SU-DHL-6 (cell line): ENCODE data around the gene REXO4.

Source experiments
- H2AFZ ChIP-seq: fragments of 200-600 bp; sonication (generic); 2 replicates; pipeline ENCODE4 v1.6.1; 2014; ENCODE audit warnings: low read depth, mild to moderate bottlenecking, moderate library complexity, mixed read lengths, antibody characterized with exemption, low read length; ENCODE audit not compliant: severe bottlenecking
- H3F3A ChIP-seq: fragments of 200-600 bp; shearing (Covaris generic); 2 replicates; pipeline ENCODE4 v1.6.0; 2016; ENCODE audit warnings: antibody characterized with exemption, mild to moderate bottlenecking; ENCODE audit not compliant: insufficient read depth
- H3K27ac ChIP-seq: fragments of 200-600 bp; sonication (generic); 2 replicates; pipeline ENCODE4 v1.5.1; 2016; ENCODE audit warnings: low read depth, mild to moderate bottlenecking, low read length, moderate library complexity, mixed read lengths
- H3K27me3 ChIP-seq: fragments of 200-600 bp; sonication (generic), shearing (Covaris generic); 2 replicates; pipeline ENCODE4 v1.6.0; 2014; ENCODE audit warnings: mild to moderate bottlenecking, low read length
- H3K36me3 ChIP-seq: fragments of 200-600 bp; sonication (generic); 2 replicates; pipeline ENCODE4 v1.6.1; 2014; ENCODE audit warnings: mild to moderate bottlenecking, low read length, mixed read lengths
- H3K4me2 ChIP-seq: fragments of 300-600, 200-600 bp; shearing (Covaris generic), sonication (generic); 2 replicates; pipeline ENCODE4 v1.6.0; 2014; ENCODE audit warnings: low read length, low read depth, mild to moderate bottlenecking; ENCODE audit not compliant: poor library complexity, severe bottlenecking
- H3K4me3 ChIP-seq: fragments of 200-600 bp; sonication (generic); 2 replicates; pipeline ENCODE4 v1.5.1; 2014; ENCODE audit warnings: antibody characterized with exemption, low read length, mild to moderate bottlenecking, mixed read lengths; ENCODE audit not compliant: insufficient read depth, poor library complexity, severe bottlenecking
- H3K79me2 ChIP-seq: fragments of 200-600 bp; sonication (generic); 2 replicates; pipeline ENCODE4 v1.6.1; 2014; ENCODE audit warnings: mild to moderate bottlenecking, low read length, moderate library complexity; ENCODE audit not compliant: insufficient read depth
- H3K9ac ChIP-seq: fragments of 200-600 bp; sonication (generic); 2 replicates; pipeline ENCODE4 v1.7.0; 2014; ENCODE audit warnings: mild to moderate bottlenecking, low read length
- H3K9me2 ChIP-seq: fragments of 200-600 bp; sonication (generic); replicated peaks from 2 replicates; pipeline ENCODE4 v1.6.1; 2014; ENCODE audit warnings: low read length; ENCODE audit not compliant: insufficient read depth
- H3K9me3 ChIP-seq: fragments of 200-600 bp; sonication (generic); 2 replicates; pipeline ENCODE4 v1.6.1; 2014; ENCODE audit warnings: low read length, mixed read lengths; ENCODE audit not compliant: insufficient read depth
- H4K20me1 ChIP-seq: fragments of 200-600 bp; sonication (generic); 2 replicates; pipeline ENCODE4 v1.6.1; 2014; ENCODE audit warnings: low read depth, mild to moderate bottlenecking, antibody characterized with exemption, low read length, moderate library complexity, mixed read lengths
- EZH2phosphoT487 ChIP-seq: fragments of 200-600 bp; sonication (generic), shearing (Covaris generic); conservative IDR thresholded peaks from 2 replicates; pipeline ENCODE4 v1.6.1; 2018; ENCODE audit warnings: mild to moderate bottlenecking, antibody characterized with exemption, low read length, moderate library complexity, mixed read lengths
- TF ChIP-seq, protein P1 (sequence below): fragments of 200-600 bp; sonication (generic); IDR thresholded peaks from one replicate; pipeline ENCODE4 v1.5.1; 2017; ENCODE audit warnings: antibody characterized with exemption, mild to moderate bottlenecking, low read length, moderate library complexity; ENCODE audit not compliant: insufficient read depth, poor library complexity, severe bottlenecking

The REXO4 gene

DNA sequence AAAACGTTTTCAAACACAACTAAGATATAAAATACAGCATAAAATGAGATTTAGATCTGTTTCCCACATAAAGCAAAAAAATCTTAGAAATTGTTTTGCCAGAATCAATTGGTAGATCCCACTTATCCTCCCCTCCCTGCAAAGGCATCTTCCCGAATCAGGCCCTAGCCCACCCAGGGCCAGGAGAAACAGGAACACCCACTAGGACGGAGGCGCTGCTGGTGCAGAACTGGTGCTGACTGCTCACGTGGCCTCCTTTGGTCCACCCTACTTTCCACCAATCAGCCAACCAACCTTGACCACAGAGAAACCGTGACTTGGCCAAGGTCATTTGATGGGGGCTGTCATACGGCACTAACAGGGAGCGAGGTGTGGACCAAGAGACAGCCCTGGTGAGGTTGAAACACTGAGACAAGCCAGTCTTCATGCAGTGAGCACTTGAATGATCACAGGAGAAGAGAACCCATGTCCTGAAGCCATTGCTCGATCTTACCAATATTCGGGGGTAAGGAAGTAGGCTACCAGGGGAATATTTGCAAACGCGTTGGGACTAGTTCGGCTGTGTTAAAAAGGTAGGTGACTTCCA, 56.2 kb downstream of the REXO4 start:
- H3K4me3 ChIP-seq: no peak overlapping the region
- TF ChIP-seq, protein P1, sequence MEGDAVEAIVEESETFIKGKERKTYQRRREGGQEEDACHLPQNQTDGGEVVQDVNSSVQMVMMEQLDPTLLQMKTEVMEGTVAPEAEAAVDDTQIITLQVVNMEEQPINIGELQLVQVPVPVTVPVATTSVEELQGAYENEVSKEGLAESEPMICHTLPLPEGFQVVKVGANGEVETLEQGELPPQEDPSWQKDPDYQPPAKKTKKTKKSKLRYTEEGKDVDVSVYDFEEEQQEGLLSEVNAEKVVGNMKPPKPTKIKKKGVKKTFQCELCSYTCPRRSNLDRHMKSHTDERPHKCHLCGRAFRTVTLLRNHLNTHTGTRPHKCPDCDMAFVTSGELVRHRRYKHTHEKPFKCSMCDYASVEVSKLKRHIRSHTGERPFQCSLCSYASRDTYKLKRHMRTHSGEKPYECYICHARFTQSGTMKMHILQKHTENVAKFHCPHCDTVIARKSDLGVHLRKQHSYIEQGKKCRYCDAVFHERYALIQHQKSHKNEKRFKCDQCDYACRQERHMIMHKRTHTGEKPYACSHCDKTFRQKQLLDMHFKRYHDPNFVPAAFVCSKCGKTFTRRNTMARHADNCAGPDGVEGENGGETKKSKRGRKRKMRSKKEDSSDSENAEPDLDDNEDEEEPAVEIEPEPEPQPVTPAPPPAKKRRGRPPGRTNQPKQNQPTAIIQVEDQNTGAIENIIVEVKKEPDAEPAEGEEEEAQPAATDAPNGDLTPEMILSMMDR: no peak
- TF ChIP-seq EZH2phosphoT487: no peak
- peaks cover 6% of the 10 kb centered on the region for H3K36me3 ChIP-seq
- H3K79me2 ChIP-seq: peaks cover 15% of the 10 kb centered on the region; the same call in 1 of the 2 replicates
- no peak overlapping the region for H3K4me2 ChIP-seq
- H3K9me2 ChIP-seq: no peaks in the 10 kb centered on the region
- H3K9ac ChIP-seq: no peak overlapping the region
- H3F3A ChIP-seq: 0 out of 2 replicates have a peak, but pooled peaks cover 5% of the 10 kb centered on the region
- H3K27me3 ChIP-seq: no peaks in the 10 kb centered on the region
- no peaks in the 10 kb centered on the region for H4K20me1 ChIP-seq
- H3K27ac ChIP-seq: no peak overlapping the region
- no peaks in the 10 kb centered on the region for H3K9me3 ChIP-seq
- no peak overlapping the region for H2AFZ ChIP-seq

GRCh38 chr9:133360400-133361393, 57.1 kb downstream of the REXO4 start:
- H3K9ac ChIP-seq: no peak overlapping the region
- H3K36me3 ChIP-seq: peaks cover under 1% of the 10 kb centered on the region
- no peaks in the 10 kb centered on the region for H4K20me1 ChIP-seq

GRCh38 chr9:133359399-133360175, 58.2 kb downstream of the REXO4 start:
- Histone ChIP-seq H3K27me3 (no peaks in the 10 kb centered on the region), H3K9me3 (no peaks in the 10 kb centered on the region), H3K9ac (no peak overlapping the region), H3K79me2 (peaks cover 8% of the 10 kb centered on the region; the same call in 1 of the 2 replicates), H3K4me2 (no peak overlapping the region), H3F3A (peaks cover 9% of the 10 kb centered on the region; the same call in 1 of the 2 replicates), H3K4me3 (no peak overlapping the region), H3K27ac (no peak overlapping the region), H4K20me1 (no peaks in the 10 kb centered on the region), H3K36me3 (no peaks in the 10 kb centered on the region; the same call in 1 of the 2 replicates), H2AFZ (no peak overlapping the region), H3K9me2 (no peaks in the 10 kb centered on the region)
- TF ChIP-seq, protein P1: no peak
- no peak for TF ChIP-seq EZH2phosphoT487

More at GRCh38 chr9:133360400-133361393, 57.1 kb downstream of the REXO4 start:
- no peak for TF ChIP-seq EZH2phosphoT487
- TF ChIP-seq, protein P1: no peak
- Histone ChIP-seq H3K9me3 (no peaks in the 10 kb centered on the region), H3K9me2 (no peaks in the 10 kb centered on the region), H3K4me3 (no peak overlapping the region), H3K4me2 (no peak overlapping the region), H3F3A (peaks cover 6% of the 10 kb centered on the region; the same call in 1 of the 2 replicates), H2AFZ (no peak overlapping the region), H3K27me3 (no peaks in the 10 kb centered on the region), H3K27ac (no peak overlapping the region), H3K79me2 (peaks cover 8% of the 10 kb centered on the region; the same call in 1 of the 2 replicates)
